Measurements from ENCODE around the gene MTLN.

- TF ChIP-seq SNAI2 (CRISPR knock-in tag; IDR thresholded peaks at IDR 0.05): no peak
- TF ChIP-seq PATZ1 (CRISPR knock-in tag; IDR thresholded peaks at IDR 0.05; ENCODE audit: borderline replicate concordance): no peak
- TF ChIP-seq ZNF565 (CRISPR knock-in tag; conservative IDR thresholded peaks at IDR 0.05; ENCODE audit: low read depth): no peak
- TF ChIP-seq CREB5 (CRISPR knock-in tag; IDR thresholded peaks at IDR 0.05; ENCODE audit: low read depth): no peak
- no peak for TF ChIP-seq RARB (CRISPR knock-in tag; IDR thresholded peaks at IDR 0.05)
- TF ChIP-seq ZFP3 (CRISPR knock-in tag; IDR thresholded peaks at IDR 0.05): no peak
- TF ChIP-seq ISL1 (CRISPR knock-in tag; IDR thresholded peaks at IDR 0.05): no peak
- no peak for TF ChIP-seq CSRNP3 (CRISPR knock-in tag; IDR thresholded peaks at IDR 0.05)
- no peak for TF ChIP-seq CSDC2 (CRISPR knock-in tag; IDR thresholded peaks at IDR 0.05)
Measured at GRCh38 chr2:110167326-110168000, 44.9 kb downstream of the MTLN start.
